Measurements from ENCODE around the gene PLEKHD1.

- TF ChIP-seq CTCF (IDR thresholded peaks at IDR 0.05) (peak in 3 of 6 experiments; percentile 20 to 48 (median 26)), EP300 (IDR thresholded peaks at IDR 0.05) (no peak), POLR2AphosphoS5 (IDR thresholded peaks at IDR 0.05) (no peak)
These were observed 9.2 kb upstream of the PLEKHD1 start for GRCh38 chr14:69475194-69475818.

All from upper lobe of left lung (tissue), 4 donors.